GM19328 (cell line): Measurements from ENCODE around the gene VIPR1.

Experiments used
- ATAC-seq: cut with Tn5 transposase; IDR thresholded peaks from one replicate; pipeline ENCODE4 v1.9.1; 2021; ENCODE audit warnings: mild to moderate bottlenecking, moderate library complexity; ENCODE audit not compliant: unreplicated experiment

The VIPR1 gene

GRCh38 chr3:42502429-42503250 lies at the start of gene VIPR1:
VIPR1 (plus strand) TSS chr3:42502643; CDS start chr3:42502736, 93 bp downstream.
- peak; percentile 91 for ATAC-seq

GRCh38 chr3:42456211-42456610 lies 46.2 kb upstream of the VIPR1 start:
- ATAC-seq, result no peak

GRCh38 chr3:42459151-42459550 lies 43.3 kb upstream of the VIPR1 start:
- no peak for ATAC-seq

- ATAC-seq, result no peak
Observed at GRCh38 chr3:42461762-42462161, 40.7 kb upstream of the VIPR1 start.

GRCh38 chr3:42463093-42463492 lies 39.4 kb upstream of the VIPR1 start:
- ATAC-seq, result no peak

- ATAC-seq, result no peak
Observed at GRCh38 chr3:42468111-42468510, 34.3 kb upstream of the VIPR1 start.

GRCh38 chr3:42472555-42472954 lies 29.9 kb upstream of the VIPR1 start:
- no peak for ATAC-seq

- no peak for ATAC-seq
Observed at GRCh38 chr3:42473083-42473932, 29.1 kb upstream of the VIPR1 start.

GRCh38 chr3:42476225-42477125 lies 26.0 kb upstream of the VIPR1 start:
- no peak for ATAC-seq

GRCh38 chr3:42477696-42478095 lies 24.7 kb upstream of the VIPR1 start:
- no peak for ATAC-seq

- no peak for ATAC-seq
Observed at GRCh38 chr3:42478830-42479229, 23.6 kb upstream of the VIPR1 start.

- no peak for ATAC-seq
Observed at GRCh38 chr3:42486814-42487565, 15.5 kb upstream of the VIPR1 start.

GRCh38 chr3:42488687-42489086 lies 13.8 kb upstream of the VIPR1 start:
- no peak for ATAC-seq

GRCh38 chr3:42489116-42489936 lies 13.1 kb upstream of the VIPR1 start:
- no peak for ATAC-seq

GRCh38 chr3:42489937-42490227 lies 12.6 kb upstream of the VIPR1 start:
- peak; percentile 3 for ATAC-seq

GRCh38 chr3:42490243-42490642 lies 12.2 kb upstream of the VIPR1 start:
- ATAC-seq, result peak; percentile 97

GRCh38 chr3:42491881-42492507 lies 10.4 kb upstream of the VIPR1 start:
- ATAC-seq, result no peak

- no peak for ATAC-seq
Observed at GRCh38 chr3:42492508-42493080, 9.8 kb upstream of the VIPR1 start.
